HCT116 (cell line): ENCODE results near the gene TRIM66.

ENCODE experiments used
- POLR2A ChIP-seq: IDR thresholded peaks from 2 replicates; pipeline ENCODE4 v1.7.0; 2011; ENCODE audit warnings: borderline replicate concordance; ENCODE audit not compliant: insufficient read depth, insufficient read length; ENCODE audit errors: extremely low read depth
- RAD21 ChIP-seq: IDR thresholded peaks from 2 replicates; pipeline ENCODE4 v1.6.1; 2012; ENCODE audit warnings: low read depth, mild to moderate bottlenecking

DNA sequence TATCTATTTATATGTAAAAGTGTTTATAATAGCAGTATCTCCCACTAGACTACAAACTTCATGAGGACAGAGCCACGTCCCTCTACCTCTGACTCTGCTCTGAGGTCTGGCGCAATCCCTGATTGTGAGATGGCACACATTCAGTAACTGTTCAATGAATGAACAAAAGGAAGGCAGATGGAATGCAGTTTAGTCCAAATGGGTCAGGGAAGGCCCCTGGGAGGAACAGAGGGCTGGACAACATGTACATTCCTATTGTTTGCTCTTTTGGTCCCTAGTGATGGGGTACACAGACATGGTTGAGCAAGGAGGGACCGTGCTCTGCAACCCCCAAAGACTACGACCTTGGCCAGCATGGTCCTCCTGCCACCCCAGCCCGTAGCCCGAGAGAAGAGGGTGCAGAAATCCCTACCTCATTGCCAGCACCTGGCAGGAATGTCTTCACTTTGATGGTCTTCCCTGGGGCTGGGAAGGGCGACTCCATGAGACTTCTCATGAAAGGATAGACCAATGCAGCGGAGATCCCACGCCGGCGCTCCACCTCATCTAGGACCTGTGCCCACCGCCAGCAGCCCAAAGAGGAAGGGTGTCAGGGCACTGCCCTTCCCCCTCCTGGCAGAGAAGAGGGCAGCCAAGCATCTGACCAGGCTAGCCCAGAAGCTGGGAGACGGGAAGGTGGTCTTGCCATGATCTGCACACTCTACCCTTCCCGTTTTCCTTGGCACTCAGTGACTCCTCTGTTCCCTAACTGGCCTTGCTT, 24.4 kb upstream of the TRIM66 start:
- TF ChIP-seq RAD21, result no peak
- no peak for TF ChIP-seq POLR2A
